ENCODE data around the gene KCNG2.

KCNG2 gene

DNA sequence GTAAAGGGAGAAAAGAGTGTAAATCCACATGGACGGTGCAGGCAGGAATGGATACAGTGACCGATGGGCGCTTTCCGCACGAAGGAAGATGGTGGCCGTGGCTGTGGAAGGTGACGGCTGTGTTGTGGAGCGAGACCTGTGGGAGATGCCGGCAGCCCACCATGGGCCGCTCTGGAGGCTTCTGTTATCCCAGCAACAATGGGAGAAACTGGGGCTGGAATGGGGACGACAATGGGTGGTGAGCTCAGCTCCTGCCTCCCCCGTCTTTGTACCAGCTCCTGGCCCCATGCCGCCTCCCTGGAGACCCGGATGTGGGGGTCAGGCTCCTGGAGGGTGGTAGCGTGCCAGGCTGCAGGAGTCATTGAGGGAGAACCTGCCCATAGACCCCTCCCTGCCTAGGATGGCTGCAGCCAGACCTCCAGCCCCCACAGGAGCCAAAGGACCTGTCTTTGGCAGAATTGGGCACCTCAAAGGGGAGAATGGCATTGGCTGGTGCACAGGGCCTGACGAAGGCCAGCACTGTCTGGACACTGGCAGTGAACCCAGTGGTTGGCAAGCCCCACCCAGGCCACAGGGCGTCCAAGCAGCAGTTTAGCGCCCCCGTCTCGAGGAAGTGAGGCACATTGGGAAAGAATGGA is 81.1 kb downstream of the KCNG2 start:
- DNase-seq: no peak

DNA sequence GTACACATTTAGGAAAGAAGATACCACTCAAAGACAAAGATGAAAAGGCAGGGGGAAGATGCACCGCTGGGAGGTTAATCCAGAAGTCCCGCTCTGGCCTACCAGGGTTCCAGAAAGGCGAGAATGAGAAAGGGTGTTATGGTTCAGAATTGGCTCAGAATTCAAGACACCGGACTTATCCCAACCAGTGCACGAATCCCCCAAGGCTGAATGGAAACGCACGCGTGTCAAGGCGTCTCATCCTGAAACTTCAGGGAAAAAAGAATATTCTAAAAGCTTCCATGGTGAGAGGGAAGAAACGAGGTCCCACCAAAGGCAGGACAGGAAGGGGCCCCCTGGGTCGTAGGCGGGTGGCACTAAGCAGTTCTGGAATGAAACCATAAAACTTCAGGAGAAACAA is 81.8 kb downstream of the KCNG2 start:
- DNase-seq: no peak

DNA sequence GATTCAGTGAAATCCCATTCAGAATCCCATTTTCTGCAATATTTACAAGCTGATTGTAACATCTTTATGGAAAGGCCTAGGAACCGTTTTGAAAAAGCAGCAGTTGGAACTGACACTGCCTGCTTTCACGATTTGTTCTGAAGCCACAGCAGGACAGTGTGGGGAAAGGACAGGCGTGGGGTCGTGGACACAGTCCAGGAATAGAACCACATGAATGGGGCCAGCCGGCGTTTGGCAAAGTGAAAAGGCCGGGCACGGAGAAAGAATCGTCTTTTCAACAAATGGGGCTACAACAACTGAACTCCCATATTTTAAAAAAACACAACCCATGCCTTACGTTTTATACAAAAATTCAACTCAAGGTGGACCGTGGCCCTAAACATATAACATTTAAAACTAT is 84.0 kb downstream of the KCNG2 start:
- peak in 13 of 56 donors; percentile 11 to 52 (median 33) for DNase-seq

DNA sequence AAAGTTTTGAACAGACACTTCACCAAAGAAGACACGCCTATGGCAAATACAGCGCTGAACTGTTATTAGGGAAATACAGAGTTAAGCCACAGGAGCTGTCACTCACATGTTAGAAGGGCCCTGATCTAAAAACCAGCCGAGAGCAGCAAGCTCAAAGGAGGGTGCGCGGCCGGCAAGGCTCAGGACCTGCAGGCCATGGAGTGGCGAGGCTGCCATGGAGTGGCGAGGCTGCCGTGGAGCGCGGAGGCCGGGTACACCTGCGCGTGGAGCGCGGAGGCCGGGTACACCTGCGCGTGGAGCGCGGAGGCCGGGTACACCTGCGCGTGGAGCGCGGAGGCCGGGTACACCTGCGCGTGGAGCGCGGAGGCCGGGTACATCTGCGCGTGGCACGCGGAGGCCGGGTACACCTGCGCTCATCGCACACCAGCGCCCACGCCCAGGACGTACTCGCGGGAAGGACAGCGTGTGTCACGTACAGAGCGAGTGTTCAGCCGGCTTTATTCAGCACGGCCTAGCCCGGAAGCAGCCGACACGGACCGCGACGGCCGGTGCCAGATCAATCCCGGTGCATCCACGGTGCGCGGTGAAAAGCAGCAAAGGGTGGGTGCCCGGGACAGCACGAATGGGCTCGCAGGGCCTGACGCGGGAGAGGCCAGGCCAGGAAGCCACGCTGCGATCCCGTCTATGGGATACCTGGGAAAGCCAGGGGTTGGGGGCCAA is 84.9 kb downstream of the KCNG2 start:
- no peak for DNase-seq

DNA sequence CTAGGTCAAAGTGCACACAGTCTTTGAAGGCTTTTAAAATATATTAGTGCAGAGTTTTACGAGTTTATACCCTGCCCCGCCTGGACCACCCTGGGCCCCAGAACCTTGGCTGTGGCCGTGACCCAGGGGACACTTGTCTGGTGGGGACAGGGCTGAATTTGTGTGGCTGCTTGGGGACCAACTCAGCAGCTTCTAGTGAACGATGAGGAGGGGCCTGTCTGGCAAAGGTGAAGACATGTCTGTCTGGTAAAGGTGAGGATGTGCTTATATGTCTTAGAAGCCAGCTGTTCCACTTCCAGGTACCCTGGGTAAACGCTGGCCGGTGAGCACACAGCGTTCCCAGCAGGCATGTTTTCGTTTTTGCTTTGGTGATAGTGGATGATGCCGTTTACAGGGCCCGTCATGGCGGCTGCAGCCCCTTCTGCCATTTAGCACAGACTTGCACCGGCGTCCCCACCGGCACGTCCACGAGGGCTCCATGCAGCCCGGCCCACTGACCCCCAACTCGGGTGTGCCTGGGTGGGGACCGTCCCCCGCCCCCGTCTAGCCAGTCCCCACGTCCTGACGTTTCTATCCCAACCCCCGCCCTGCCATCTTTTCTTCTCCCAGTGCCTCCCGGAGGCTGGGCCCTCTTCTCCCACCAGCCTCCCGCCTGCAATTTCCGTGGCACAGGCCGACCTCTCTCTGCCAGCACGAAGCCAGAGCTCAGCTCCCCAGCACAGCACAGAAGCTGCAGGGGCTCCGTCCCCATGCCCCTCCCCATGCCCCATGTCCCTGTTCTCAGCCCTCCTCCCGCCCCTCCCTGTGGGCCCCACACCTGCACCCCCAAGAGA is 85.9 kb downstream of the KCNG2 start:
- no peak for DNase-seq

DNA sequence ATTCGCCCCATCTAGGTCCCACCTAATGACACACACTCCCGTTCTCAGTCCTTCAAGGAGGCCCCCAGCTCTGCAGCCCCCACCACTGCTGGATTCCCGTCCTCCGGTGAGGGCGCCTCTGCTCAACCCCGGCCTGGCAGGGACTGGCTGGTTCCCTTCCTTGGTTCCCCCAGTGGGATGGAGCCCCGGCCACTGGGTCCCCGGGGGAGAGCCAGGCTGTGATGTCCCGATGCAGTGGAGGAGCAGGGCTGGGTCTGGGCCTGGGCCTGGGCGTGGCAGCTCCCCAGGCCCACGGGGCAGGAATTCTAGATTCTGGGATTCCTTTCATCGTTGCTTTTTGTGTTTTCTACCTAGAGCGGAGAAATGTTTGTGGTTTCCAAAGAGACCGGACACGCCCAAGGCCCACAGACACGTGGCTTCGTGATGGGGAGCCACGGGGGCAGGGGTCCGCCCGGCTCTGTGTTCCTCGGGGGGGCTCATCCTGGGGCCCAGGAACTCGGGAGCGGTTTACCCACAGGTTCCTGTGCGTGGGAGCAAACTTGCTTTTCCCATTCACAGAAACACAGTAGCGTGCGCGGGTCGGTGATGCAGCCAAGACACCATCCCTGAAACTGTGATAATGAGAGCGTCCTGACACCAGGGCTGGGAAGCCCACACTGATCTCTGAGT is 86.7 kb downstream of the KCNG2 start:
- no peak for DNase-seq

DNA sequence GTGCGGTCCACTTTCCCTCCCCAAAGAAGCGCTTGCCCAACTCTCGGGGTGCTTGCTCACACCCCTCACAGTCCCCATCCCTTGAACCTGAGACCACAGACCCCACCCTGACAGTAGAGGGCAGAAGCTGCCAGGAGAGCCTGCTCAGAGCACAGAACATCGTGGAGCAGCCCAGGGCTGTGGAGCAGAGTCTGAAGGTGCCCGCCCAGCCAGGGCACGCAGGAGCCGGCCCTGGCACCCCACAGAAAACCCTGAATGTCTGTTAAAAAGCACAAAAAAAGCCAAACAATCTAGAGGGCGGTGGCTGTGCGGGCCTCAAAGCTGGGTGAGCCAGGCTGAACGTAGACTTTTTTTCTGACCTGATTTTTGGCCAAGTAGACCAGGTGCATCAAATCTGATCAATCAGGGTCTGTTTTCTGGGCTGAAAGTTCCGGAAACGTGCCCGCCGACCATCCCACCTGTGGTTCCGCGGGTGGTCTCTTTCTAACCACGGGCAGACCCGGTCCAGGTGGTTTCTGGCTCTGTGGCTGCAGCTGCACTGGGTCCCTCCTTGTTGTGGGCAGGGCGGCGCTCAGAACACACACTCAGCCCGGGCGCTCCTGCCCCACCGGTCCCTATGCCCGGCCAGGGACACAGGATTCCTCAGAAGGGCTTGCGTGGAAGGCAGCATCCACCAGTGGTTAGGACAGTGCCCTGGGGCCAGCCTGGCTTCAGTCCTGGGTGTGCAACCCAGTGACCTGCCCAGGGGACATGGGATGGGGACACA is 87.4 kb downstream of the KCNG2 start:
- DNase-seq: no peak

DNA sequence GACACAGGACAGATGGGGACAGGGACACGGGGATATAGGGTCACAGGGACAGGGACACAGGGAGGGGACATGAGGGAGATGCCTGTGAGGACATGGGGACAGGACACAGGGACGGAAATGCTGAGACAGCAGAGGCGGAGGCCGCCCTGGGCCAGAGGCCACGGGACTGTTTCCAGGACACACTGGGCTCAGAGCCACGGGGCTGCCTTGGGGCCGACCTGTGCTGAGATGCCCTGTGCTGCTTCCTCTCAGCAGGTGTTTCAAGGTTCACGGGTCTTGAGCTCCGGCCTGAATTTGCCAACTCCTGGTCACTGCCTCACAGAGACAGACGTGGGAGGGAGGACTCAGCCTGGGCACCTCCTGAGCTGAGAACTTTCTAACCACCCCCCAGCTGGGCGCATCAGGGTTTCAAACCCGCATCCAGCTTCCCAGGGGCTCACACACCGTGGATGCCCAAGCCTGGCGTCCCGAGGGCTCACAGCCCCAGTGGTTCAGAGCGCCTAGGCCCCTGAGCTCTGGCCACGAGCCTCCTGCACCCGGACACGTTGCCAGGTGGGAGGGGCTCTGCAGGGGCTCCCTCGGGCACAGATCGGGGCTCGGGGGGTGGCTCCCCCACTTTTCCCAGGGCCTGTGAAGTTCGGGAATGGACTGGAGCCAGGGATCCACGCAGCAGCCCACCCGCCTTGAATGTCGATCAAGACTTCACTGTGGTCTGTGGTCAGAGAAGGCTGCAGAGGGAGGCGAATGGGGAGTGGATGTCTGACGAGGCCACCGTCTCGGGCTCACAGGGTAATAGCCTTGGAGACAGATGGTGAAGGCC is 89.7 kb downstream of the KCNG2 start:
- DNase-seq: no peak

DNA sequence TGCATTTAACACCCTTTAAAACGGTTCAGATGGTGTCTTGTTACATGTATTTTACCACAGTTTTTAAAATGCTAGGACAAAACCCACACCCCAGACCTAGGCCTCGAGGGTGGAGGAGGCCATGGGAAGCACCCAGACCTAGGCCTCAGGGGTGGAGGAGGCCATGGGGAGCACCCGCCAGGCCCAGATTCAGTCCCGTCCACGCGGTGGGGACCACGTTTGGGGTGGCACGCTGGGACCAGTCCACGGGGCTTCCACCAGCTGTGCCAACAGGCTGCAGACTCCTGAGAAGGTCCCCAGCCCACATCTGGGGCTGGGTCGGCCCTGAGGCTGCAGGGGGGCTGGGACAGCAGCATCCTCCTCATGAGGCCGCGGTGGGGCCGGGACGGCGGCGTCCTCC is 90.3 kb downstream of the KCNG2 start:
- DNase-seq: no peak

DNA sequence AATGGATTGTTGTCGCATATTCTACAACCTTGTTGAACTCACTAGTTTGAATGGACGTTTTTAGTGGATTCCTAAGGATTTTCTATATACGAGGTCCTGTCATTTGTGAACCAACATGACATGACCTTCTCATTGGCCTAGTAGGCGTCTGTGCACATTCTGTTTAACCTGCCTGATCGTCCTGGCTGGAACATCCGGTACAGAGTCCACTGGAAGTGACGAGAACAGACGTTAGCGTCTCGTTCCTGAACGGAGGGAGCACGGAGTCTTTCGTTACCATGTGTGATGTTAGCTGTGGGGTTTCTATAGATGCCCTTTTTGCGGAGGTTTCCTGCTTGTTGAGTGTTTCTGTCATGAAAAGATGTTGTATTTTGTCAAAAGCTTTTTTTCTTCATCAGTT is 91.8 kb downstream of the KCNG2 start:
- DNase-seq: no peak

DNA sequence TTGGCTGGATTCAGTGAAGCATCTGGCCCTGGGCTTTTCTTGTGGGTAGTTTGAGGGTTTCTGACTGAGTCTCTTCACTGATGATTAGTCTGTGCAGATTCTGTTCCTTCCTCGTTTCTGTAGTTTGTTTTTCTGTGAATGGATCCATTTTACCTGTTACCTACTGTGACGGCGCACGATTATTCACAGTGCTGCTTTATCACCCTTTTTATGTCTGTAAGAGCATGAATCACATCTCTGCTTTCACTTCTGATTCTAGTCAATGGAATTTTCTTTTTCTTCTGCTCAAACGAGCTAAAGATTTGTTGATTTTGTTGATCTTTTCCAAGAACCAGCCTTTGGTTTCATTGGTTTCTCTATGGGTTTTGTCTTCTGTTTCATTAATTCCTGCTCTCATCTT is 92.9 kb downstream of the KCNG2 start:
- no peak for DNase-seq

DNA sequence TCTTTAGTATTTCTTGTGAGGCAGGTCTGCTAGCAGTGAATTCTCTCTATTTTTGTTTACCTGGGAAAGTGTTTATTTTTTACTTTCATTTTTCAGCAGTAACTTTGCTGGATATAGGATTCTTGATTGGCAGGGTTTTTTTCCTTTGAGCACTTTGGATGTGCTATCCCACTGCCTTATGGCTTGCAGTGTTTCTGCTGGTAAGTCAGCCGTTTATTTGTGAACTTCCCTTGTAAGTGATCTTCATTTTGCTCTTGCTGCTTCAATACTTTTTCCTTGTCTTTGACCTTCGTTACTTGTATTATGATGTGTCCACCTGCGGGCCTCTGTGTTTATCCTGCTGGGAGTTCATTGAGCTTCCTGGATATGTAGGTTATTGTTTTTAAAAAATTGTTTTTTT is 99.0 kb downstream of the KCNG2 start:
- DNase-seq: no peak

DNA sequence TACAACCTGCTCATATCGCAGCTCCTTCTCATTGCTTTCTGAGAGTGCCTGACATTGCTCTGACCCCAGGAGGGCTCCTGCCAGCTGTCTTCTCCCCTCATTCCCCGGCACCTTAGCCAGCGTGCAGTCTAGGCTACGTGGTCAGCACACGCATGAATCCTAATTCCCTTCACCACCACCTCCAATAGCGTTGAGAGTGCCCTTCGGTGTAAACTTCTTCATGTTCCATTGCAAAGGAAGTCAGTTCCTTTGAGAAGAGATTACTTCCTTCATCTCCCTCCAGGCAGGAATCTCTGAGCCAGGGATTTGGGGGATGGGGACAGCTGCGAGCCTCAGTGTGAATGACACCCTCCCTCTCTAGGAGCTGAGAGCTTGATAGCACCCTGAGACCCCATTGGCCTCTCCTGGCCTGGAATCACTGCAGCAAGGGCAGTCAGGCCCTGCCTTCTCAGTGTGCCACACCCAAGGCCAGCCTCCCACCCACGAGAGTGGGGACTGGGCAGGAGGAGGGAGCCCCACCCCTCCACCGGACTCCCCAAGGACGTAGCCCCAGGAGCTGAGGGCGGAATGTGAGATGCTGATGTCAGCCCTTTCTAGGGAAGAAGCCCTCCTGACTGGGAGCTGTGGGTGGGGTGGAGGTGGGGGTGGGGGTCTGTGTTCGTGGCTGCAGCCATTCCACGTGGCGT is 100.3 kb downstream of the KCNG2 start:
- DNase-seq: no peak

DNA sequence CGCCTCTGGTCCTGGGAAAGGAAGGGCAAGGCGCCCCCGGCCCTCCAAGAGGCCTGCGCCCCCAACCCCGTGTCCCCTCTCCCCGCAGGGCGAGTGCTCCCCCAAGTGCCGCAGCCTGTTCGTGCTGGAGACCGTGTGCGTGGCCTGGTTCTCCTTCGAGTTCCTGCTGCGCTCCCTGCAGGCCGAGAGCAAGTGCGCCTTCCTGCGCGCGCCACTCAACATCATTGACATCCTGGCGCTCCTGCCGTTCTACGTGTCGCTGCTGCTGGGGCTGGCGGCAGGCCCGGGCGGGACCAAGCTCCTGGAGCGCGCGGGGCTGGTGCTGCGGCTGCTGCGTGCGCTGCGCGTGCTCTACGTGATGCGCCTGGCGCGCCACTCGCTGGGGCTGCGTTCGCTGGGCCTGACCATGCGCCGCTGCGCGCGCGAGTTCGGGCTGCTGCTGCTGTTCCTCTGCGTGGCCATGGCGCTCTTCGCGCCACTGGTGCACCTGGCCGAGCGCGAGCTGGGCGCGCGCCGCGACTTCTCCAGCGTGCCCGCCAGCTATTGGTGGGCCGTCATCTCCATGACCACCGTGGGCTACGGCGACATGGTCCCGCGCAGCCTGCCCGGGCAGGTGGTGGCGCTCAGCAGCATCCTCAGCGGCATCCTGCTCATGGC is 101.3 kb downstream of the KCNG2 start:
- DNase-seq: no peak

DNA sequence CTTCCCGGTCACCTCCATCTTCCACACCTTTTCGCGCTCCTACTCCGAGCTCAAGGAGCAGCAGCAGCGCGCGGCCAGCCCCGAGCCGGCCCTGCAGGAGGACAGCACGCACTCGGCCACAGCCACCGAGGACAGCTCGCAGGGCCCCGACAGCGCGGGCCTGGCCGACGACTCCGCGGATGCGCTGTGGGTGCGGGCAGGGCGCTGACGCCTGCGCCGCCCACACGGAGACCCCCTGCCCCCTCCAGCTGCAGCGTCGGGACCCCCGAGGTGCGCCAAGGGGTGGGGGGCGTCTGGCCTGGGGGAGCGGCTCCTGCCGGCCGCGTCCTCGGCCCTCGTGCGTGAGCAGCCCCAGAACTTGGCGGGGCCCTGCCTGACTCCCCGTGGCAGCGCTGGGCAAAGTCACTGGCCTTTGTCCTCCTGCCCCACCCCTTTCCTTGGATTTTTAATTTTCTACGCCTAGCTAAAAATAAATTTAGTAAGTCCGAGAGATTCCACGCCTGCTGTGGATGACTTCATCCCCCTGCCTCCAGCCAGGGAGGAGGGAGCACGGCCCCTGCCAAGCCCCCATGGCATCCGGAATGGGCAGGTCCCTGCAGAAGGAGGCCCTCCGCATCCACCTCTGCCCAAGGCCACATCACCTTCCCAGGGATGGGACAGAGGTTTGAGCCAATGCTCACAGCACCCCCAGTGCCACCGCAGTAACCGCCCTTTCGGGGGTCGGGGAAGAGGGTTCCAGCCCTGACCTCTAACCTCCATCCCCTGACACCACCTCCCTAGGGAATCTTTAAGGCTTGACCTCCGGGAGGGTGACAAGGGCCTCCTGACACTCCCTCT is 102.1 kb downstream of the KCNG2 start:
- no peak for DNase-seq

DNA sequence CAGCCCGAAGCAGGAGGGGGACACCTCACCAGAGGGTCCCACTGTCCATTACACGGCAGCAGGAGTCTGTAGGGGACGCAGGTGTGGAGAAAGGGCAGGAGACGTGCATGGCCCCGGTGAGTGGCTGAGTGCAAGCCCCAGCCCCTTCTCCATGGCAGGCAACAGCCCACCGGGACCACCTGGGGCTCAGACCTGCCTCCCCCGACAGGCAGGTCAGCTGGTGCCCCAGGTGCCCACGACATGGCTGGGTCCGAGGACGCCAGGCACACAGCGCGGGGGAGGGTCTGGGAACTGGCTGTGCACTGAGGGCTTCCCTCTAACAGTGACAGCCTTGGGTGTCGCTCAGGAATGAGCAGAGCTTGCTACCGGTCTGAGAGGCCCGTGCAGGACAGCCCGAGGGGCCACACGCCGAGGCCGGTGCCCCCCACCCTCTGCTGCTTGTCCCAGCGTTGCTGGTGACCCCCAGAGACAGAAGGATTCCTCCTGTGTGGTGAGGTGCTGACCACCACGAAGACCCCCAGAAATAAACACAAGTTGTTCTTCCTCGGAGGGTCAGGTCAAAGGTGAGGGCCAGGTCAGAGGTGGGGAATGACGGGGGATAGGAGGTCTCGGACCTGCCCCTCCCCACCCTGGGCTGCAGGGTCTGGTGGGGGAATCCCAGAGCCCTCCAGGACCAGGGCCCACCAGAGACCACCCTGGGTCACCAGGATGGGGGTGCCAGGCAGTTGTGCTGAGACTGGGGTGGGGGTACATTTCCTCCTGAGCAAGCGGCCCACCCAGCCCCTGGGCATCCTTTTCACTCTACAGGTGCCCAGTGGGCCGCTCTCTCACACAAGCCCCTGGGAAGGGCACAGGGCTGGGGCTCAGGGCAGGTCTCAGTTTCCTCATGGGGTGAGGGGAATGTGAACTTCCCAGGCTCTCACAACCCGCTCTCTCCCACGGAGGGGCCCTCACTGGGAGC is 103.2 kb downstream of the KCNG2 start:
- no peak for DNase-seq

DNA sequence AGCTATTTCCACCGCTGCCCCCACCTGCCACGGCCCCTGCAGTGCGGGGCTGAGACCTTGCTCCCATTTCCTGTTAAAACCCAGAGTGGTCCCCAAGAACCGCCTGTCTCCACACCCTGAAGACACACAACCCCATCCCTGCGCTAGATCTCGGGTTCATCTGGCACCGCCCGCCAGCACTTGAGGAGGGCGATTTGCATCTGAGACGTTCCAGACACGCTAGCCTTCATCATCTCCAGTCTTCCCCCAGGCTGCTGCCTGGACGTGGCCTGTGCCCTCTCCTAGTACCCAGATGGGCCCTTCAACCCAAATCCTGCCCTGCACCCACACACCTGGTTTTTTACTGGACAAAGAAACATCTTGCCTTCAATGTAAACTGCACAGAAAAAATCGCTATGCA is 103.9 kb downstream of the KCNG2 start:
- no peak for DNase-seq
